ENCODE data around the gene SCN5A. TPM values are rescaled to one million over a fixed set of nuclear protein-coding genes. Genes with fewer than 3 reads are reported as not detected.

SCN5A gene
- total RNA-seq, 1 donor from 2014 or later = not detected

GRCh38 chr3:38610934-38611333 lies 38.6 kb downstream of the SCN5A start:
- intact Hi-C loops (cut with micrococcal nuclease) = no loop called here

DNA sequence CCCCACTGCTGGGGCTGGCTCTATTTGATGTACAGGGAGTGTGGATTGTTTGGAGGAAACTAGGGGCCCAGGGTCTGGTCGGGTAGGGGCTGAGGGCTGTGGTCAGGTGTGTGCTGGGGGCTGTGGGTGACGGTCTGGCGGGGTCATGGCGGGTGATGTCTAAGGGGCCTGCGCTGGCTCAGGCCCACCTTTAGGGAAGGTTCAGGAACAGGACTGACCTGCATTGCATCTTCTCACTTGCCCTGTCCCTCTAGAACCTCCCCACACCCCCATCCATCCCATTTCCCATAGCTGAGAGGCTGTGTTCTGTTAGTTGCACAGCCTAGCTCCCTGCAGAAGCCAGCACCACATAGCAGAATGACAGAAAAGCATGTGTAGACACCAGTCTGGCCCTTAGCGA lies 39.1 kb downstream of the SCN5A start:
- Mint-ChIP-seq H3K9me3 (no peaks in the 10 kb centered on the region), H3K4me1 (no peaks in the 10 kb centered on the region), H3K4me3 (no peak overlapping the region), H3K27me3 (no peaks in the 10 kb centered on the region), H3K27ac (no peak overlapping the region), H3K36me3 (ENCODE audit: low read depth) (no peaks in the 10 kb centered on the region)
- no peak for TF ChIP-seq CTCF (IDR thresholded peaks at IDR 0.05)
- DNase-seq (no peak), ATAC-seq (ENCODE audit: low read depth) (no peak)
- POLR2A ChIA-PET = no interaction called here
- CTCF ChIA-PET = no interaction called here
- intact Hi-C loops (cut with micrococcal nuclease) = no loop called here

More at GRCh38 chr3:38610934-38611333, 38.6 kb downstream of the SCN5A start:
- Mint-ChIP-seq H3K27ac (no peak overlapping the region), H3K36me3 (ENCODE audit: low read depth) (no peaks in the 10 kb centered on the region), H3K4me1 (no peaks in the 10 kb centered on the region), H3K9me3 (no peaks in the 10 kb centered on the region), H3K27me3 (no peaks in the 10 kb centered on the region), H3K4me3 (no peak overlapping the region)
- CTCF ChIA-PET = no interaction called here
- POLR2A ChIA-PET = no interaction called here
- no peak for ATAC-seq (ENCODE audit: low read depth)
- DNase-seq = no peak
- no peak for TF ChIP-seq CTCF (IDR thresholded peaks at IDR 0.05)

- Mint-ChIP-seq H3K27ac (no peak overlapping the region), H3K27me3 (no peaks in the 10 kb centered on the region), H3K9me3 (no peaks in the 10 kb centered on the region), H3K36me3 (ENCODE audit: low read depth) (no peaks in the 10 kb centered on the region), H3K4me3 (no peak overlapping the region), H3K4me1 (no peaks in the 10 kb centered on the region)
- no peak for TF ChIP-seq CTCF (IDR thresholded peaks at IDR 0.05)
- intact Hi-C loops (cut with micrococcal nuclease) = no loop called here
- ChIA-PET CTCF (no interaction called here), POLR2A (no interaction called here)
- ATAC-seq (ENCODE audit: low read depth) (no peak), DNase-seq (no peak)
Measured at GRCh38 chr3:38609386-38610111, 39.9 kb downstream of the SCN5A start.

- no peak for TF ChIP-seq CTCF (IDR thresholded peaks at IDR 0.05)
- POLR2A ChIA-PET = no interaction called here
- CTCF ChIA-PET = no interaction called here
- intact Hi-C loops (cut with micrococcal nuclease) = no loop called here
- Mint-ChIP-seq H3K9me3 (no peaks in the 10 kb centered on the region), H3K4me1 (no peaks in the 10 kb centered on the region), H3K27me3 (no peaks in the 10 kb centered on the region), H3K36me3 (ENCODE audit: low read depth) (no peaks in the 10 kb centered on the region), H3K27ac (no peak overlapping the region), H3K4me3 (no peak overlapping the region)
- no peak for ATAC-seq (ENCODE audit: low read depth)
- no peak for DNase-seq
Measured at GRCh38 chr3:38608961-38609360, 40.5 kb downstream of the SCN5A start.

DNA sequence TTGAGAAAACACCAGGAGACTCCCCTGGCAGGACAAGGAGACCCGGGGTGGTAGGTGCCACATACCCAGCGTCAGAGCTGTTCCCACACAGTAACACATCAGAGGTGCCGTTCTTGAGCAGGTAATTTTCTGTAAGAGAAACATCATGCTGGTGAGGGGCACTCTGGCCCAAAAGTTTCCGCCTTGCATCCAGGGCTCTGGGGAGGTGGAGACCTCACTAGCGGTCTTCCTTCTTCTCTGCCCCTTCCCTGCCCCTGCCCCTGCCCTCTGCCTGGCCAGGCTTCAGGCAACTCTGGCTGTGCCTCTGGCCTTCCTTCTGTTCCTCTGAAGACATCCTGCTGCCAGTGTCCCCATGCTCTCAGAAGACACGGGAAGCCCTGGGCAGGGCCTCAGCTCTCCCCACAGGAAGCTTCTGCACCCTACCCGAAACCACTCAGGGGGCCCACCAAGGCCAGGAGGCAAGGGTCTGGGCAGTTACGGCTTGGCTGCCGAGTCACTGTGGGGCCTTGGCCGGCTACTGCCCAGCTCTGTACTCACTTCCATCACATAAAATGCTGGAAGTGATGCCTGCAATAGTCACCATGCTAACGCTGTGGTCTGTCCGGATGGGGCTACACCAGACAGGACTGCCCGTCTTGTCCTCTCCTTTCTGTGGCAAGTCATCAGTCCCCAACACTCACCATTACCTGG lies 41.3 kb downstream of the SCN5A start:
- ChIA-PET CTCF (no interaction called here), POLR2A (no interaction called here)
- Mint-ChIP-seq H3K36me3 (ENCODE audit: low read depth) (no peaks in the 10 kb centered on the region), H3K4me1 (no peaks in the 10 kb centered on the region), H3K27me3 (no peaks in the 10 kb centered on the region), H3K4me3 (no peak overlapping the region), H3K27ac (no peak overlapping the region), H3K9me3 (no peaks in the 10 kb centered on the region)
- ATAC-seq (ENCODE audit: low read depth) (no peak), DNase-seq (no peak)
- intact Hi-C loops (cut with micrococcal nuclease) = no loop called here
- TF ChIP-seq CTCF (IDR thresholded peaks at IDR 0.05) = no peak
